Measurements from ENCODE around the gene SYNDIG1. TPM values are rescaled to one million over a fixed set of nuclear protein-coding genes. Genes with fewer than 3 reads are reported as not detected.

Gene SYNDIG1
- total RNA-seq, 1 experiment from 2014 or later, result 17.9 TPM

DNA sequence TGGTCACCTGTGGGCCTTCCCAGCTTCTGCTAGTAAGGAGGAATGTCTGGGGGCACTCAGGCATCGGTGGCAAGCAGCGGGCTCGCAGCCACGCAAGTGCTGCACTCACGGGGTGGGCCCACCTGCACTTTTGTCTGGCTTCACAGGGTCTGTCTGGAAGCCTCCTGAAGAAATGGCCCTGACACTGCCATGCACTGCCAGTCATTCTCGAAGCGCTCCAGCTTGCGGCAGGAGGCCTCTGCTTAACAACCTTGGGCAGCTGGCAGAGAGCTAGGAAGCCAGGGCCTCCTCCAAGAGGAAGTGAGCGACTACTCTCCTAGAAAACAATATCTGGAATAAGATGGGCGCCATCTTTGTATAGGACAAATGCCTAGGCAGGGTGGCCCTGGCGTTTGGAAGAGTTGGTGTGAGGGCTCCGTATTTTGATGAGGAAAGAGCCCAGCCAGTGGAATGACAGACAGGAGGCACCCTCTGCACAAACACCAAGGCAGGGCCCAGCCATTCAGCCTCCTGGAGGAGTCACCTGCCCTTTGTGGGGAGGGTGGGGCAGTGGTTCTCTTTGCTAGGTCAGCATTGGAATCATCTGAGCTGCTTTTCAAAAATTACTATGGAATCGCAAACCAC lies 113.9 kb downstream of the SYNDIG1 start:
- Histone ChIP-seq H3K4me3 (ENCODE audit: low read depth, low read length, poor library complexity, severe bottlenecking) (no peak overlapping the region), H3K27ac (ENCODE audit: low read depth, low read length, poor library complexity, severe bottlenecking) (no peak overlapping the region), H3K4me1 (ENCODE audit: insufficient read depth, low read length, poor library complexity, severe bottlenecking) (no peaks in the 10 kb centered on the region), H3K9me3 (ENCODE audit: low read depth, low read length, poor library complexity, severe bottlenecking) (no peaks in the 10 kb centered on the region), H3K27me3 (replicated peaks; ENCODE audit: insufficient read depth, low read depth, low read length, poor library complexity) (no peaks in the 10 kb centered on the region), H3K36me3 (ENCODE audit: insufficient read depth, low read length, poor library complexity, severe bottlenecking) (no peaks in the 10 kb centered on the region)
- BruUV-seq (replicated peaks), result no TSS peak
- ChIA-PET POLR2A (ENCODE audit: low non-redundant PET) (no interaction called here), CTCF (no interaction called here)
- TF ChIP-seq, protein P1, sequence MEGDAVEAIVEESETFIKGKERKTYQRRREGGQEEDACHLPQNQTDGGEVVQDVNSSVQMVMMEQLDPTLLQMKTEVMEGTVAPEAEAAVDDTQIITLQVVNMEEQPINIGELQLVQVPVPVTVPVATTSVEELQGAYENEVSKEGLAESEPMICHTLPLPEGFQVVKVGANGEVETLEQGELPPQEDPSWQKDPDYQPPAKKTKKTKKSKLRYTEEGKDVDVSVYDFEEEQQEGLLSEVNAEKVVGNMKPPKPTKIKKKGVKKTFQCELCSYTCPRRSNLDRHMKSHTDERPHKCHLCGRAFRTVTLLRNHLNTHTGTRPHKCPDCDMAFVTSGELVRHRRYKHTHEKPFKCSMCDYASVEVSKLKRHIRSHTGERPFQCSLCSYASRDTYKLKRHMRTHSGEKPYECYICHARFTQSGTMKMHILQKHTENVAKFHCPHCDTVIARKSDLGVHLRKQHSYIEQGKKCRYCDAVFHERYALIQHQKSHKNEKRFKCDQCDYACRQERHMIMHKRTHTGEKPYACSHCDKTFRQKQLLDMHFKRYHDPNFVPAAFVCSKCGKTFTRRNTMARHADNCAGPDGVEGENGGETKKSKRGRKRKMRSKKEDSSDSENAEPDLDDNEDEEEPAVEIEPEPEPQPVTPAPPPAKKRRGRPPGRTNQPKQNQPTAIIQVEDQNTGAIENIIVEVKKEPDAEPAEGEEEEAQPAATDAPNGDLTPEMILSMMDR (conservative IDR thresholded peaks at IDR 0.05; ENCODE audit: low read depth, low read length), result no peak
- TF ChIP-seq EZH2 (IDR thresholded peaks at IDR 0.05; ENCODE audit: borderline replicate concordance, low read depth, low read length, poor library complexity, severe bottlenecking), result no peak
- intact Hi-C loops (cut with micrococcal nuclease; ENCODE audit: unreplicated experiment), result no loop called here
- no peak for DNase-seq (ENCODE audit: low spot score)

DNA sequence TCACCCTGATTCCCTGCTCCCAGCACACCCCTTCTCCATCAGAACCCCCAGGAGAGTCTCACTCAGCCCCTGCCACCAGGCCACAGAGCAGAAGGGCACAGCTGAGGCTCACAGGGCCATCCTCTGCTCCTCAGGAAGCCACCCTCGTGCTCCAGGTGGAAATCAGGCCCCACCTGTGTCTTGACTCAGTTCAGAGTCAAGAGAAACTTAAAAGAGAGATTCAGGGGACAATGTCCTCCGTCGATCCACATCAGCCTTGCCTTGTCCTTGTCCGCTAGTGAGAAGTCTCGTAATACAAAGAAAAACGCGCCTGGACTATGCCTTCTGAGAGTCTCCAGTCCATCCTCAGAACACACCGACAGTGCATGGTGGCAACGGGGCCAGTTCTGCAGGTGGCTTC lies 114.6 kb downstream of the SYNDIG1 start:
- intact Hi-C loops (cut with micrococcal nuclease; ENCODE audit: unreplicated experiment), result no loop called here
- Histone ChIP-seq H3K4me1 (ENCODE audit: insufficient read depth, low read length, poor library complexity, severe bottlenecking) (no peaks in the 10 kb centered on the region), H3K4me3 (ENCODE audit: low read depth, low read length, poor library complexity, severe bottlenecking) (no peak overlapping the region), H3K36me3 (ENCODE audit: insufficient read depth, low read length, poor library complexity, severe bottlenecking) (no peaks in the 10 kb centered on the region), H3K27ac (ENCODE audit: low read depth, low read length, poor library complexity, severe bottlenecking) (no peak overlapping the region), H3K27me3 (replicated peaks; ENCODE audit: insufficient read depth, low read depth, low read length, poor library complexity) (no peaks in the 10 kb centered on the region), H3K9me3 (ENCODE audit: low read depth, low read length, poor library complexity, severe bottlenecking) (no peaks in the 10 kb centered on the region)
- ChIA-PET CTCF (no interaction called here), POLR2A (ENCODE audit: low non-redundant PET) (no interaction called here)
- no peak for DNase-seq (ENCODE audit: low spot score)
- BruUV-seq (replicated peaks), result no TSS peak
- TF ChIP-seq EZH2 (IDR thresholded peaks at IDR 0.05; ENCODE audit: borderline replicate concordance, low read depth, low read length, poor library complexity, severe bottlenecking), result no peak
- TF ChIP-seq, protein P1 (conservative IDR thresholded peaks at IDR 0.05; ENCODE audit: low read depth, low read length), result no peak

DNA sequence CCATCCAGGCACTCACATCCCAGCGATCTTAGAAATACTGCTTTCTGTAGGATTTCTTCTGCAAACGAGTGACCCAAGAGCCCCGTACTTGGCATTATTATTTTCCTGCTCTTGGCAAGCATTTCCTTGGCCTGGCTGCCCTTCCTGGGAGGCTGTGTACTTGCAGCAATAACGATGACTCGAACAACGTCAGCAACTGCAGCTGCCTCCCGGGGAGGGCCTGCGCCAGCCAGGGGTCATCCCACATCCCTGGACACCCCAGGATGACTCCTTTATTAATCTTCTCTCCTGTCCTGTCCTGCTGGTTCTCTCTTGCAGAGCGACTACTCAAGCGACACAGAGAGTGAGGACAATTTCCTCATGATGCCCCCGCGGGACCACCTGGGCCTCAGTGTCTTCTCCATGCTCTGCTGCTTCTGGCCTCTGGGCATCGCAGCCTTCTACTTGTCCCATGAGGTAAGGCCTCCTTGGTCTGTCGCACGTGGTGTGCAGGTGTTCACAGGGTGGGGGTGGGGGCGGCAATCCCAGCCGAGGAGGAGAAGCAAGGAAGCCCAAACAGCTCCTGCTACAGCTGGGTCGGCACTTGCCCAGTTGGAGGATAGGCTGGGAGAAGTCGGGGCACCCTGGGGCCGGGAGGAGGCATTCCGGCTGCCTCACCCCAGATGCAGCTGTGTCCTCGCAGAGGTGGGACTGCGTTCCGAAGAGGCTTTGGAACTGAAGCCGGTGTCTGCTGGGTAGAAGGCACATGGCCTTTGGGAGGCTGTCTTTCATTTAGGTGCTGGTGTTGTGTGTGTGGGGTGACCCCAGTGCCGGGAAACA lies 115.3 kb downstream of the SYNDIG1 start:
- BruUV-seq (replicated peaks), result no TSS peak
- Histone ChIP-seq H3K36me3 (ENCODE audit: insufficient read depth, low read length, poor library complexity, severe bottlenecking) (no peaks in the 10 kb centered on the region), H3K4me3 (ENCODE audit: low read depth, low read length, poor library complexity, severe bottlenecking) (no peak overlapping the region), H3K27ac (ENCODE audit: low read depth, low read length, poor library complexity, severe bottlenecking) (no peak overlapping the region), H3K4me1 (ENCODE audit: insufficient read depth, low read length, poor library complexity, severe bottlenecking) (peaks cover 3% of the 10 kb centered on the region), H3K9me3 (ENCODE audit: low read depth, low read length, poor library complexity, severe bottlenecking) (no peaks in the 10 kb centered on the region), H3K27me3 (replicated peaks; ENCODE audit: insufficient read depth, low read depth, low read length, poor library complexity) (no peaks in the 10 kb centered on the region)
- intact Hi-C loops (cut with micrococcal nuclease; ENCODE audit: unreplicated experiment), result no loop called here
- ChIA-PET CTCF (no interaction called here), POLR2A (ENCODE audit: low non-redundant PET) (no interaction called here)
- DNase-seq (ENCODE audit: low spot score), result no peak
- TF ChIP-seq, protein P1 (conservative IDR thresholded peaks at IDR 0.05; ENCODE audit: low read depth, low read length), result no peak
- no peak for TF ChIP-seq EZH2 (IDR thresholded peaks at IDR 0.05; ENCODE audit: borderline replicate concordance, low read depth, low read length, poor library complexity, severe bottlenecking)

Data from A673 (cell line).